Fibroblast of pulmonary artery (primary cell): ENCODE results near the gene SEC24B.

Experiments used
- DNase-seq: peaks from one replicate; pipeline ENCODE4 v3.0.0-alpha.2; 2010; ENCODE audit warnings: low read depth
- H3K4me3 ChIP-seq: replicated peaks from 2 replicates; pipeline ENCODE4 v1.5.1; 2011; ENCODE audit warnings: low read depth, mild to moderate bottlenecking, control low read depth, low read length, moderate library complexity
- CTCF ChIP-seq: IDR thresholded peaks from 2 replicates; pipeline ENCODE4 v1.5.1; 2011; ENCODE audit warnings: mild to moderate bottlenecking, control low read depth, low read length, inconsistent platforms; ENCODE audit errors: missing control alignments

SEC24B gene

GRCh38 chr4:109545401-109545800, 111.8 kb downstream of the SEC24B start:
- DNase-seq = no peak
- no peak overlapping the region for H3K4me3 ChIP-seq
- TF ChIP-seq CTCF = no peak

- no peak for DNase-seq
- H3K4me3 ChIP-seq = no peak overlapping the region
- TF ChIP-seq CTCF = no peak
Measured at GRCh38 chr4:109547394-109547793, 113.8 kb downstream of the SEC24B start.

- DNase-seq = peak; percentile 88
- TF ChIP-seq CTCF = no peak
- no peak overlapping the region for H3K4me3 ChIP-seq
Measured at GRCh38 chr4:109548655-109549054, 115.0 kb downstream of the SEC24B start.

GRCh38 chr4:109552237-109552636, 118.6 kb downstream of the SEC24B start:
- no peak for DNase-seq
- TF ChIP-seq CTCF = no peak
- H3K4me3 ChIP-seq = no peak overlapping the region

GRCh38 chr4:109553130-109553529, 119.5 kb downstream of the SEC24B start:
- TF ChIP-seq CTCF = no peak
- H3K4me3 ChIP-seq = no peak overlapping the region
- no peak for DNase-seq

GRCh38 chr4:109554971-109555370, 121.4 kb downstream of the SEC24B start:
- DNase-seq = no peak
- no peak overlapping the region for H3K4me3 ChIP-seq

More at GRCh38 chr4:109554971-109555370, 121.4 kb downstream of the SEC24B start:
- no peak for TF ChIP-seq CTCF
